ENCODE measurements around the gene ADCY5.

- TF ChIP-seq CTCF (IDR thresholded peaks at IDR 0.05) (no peak), POLR2A (IDR thresholded peaks at IDR 0.05) (no peak), POLR2AphosphoS5 (IDR thresholded peaks at IDR 0.05) (no peak)
Measured at GRCh38 chr3:123423806-123424205, 25.1 kb downstream of the ADCY5 start.
